ENCODE measurements around the gene DUSP22. TPM values are rescaled to one million over a fixed set of nuclear protein-coding genes. Genes with fewer than 3 reads are reported as not detected.

DUSP22 gene
- total RNA-seq, 1 experiment from 2014 or later, result 25.0 TPM

DNA sequence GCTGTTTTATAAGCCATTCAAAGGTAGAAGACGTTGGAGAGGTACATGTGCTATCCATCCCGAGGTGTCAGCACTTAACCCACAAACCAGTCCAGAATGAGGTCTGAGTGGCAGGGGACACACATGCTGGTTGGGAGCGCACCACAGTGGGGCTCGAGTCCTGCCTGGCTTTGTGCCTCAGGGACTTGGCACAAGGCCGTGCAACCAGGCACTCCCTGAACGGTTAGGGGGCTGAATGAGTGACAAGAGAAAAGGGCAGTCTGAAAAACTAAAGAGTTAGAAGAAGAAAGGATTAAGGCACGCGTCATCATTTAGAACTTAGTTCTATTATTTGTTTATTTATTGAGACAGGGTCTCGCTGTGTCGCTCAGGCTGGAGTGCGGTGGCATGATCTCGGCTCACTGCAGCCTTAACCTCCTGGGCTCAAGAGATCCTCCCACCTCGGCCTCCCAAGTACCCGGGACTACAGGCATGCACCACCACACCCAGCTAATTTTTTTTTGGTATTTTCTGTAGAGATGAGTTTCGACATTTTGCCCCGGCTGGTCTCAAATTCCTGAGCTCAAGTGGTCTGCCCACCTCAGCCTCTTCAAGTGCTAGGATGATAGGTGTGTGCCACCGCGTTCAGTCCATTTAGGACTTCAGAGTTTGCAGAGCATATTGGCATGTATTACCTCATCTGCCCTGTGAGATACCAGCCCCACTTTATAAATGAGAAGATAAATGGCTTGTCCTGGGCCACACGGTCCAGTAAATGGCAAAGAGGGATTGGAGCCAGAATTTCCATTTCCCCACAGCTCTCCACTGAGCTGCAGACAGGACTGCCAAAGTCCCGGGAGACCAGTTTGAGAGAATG, 51.9 kb downstream of the DUSP22 start:
- Histone ChIP-seq H2BK20ac (ENCODE audit: low read depth, low read length, poor library complexity, severe bottlenecking) (no peak overlapping the region), H3K23me2 (ENCODE audit: insufficient read length, low read depth, low read length, poor library complexity, severe bottlenecking) (no peaks in the 10 kb centered on the region), H3K9me3 (ENCODE audit: control insufficient read depth, low read depth, low read length) (peaks cover 90% of the 10 kb centered on the region), H3K9ac (ENCODE audit: extremely low read depth, insufficient read length, low read length) (no peak overlapping the region), H2BK5ac (ENCODE audit: insufficient read length, low read length) (no peak overlapping the region), H2AK5ac (ENCODE audit: insufficient read length, low read length) (no peak overlapping the region), H3K79me1 (ENCODE audit: insufficient read depth, low read depth, low read length, poor library complexity, severe bottlenecking) (no peaks in the 10 kb centered on the region), H4K8ac (replicated peaks; ENCODE audit: insufficient read length, low read depth, low read length) (no peak overlapping the region), H4K91ac (ENCODE audit: insufficient read length, low read depth, low read length) (no peak overlapping the region), H2AFZ (ENCODE audit: low read length) (no peak overlapping the region), H3K27ac (ENCODE audit: insufficient read length, low read depth, low read length) (no peak overlapping the region), H4K20me1 (ENCODE audit: control insufficient read depth, insufficient read depth, insufficient read length) (no peaks in the 10 kb centered on the region), H3K4me2 (ENCODE audit: insufficient read depth, insufficient read length, low read length) (no peak overlapping the region), H3K27me3 (ENCODE audit: insufficient read depth, low read length) (no peaks in the 10 kb centered on the region), H3K23ac (ENCODE audit: insufficient read length, low read depth, low read length) (no peak overlapping the region), H2BK15ac (ENCODE audit: low read depth, low read length) (no peak overlapping the region), H4K5ac (ENCODE audit: insufficient read length, low read depth, low read length) (no peak overlapping the region), H3K4ac (ENCODE audit: low read depth, low read length) (no peak overlapping the region), H2BK120ac (ENCODE audit: low read depth, low read length, poor library complexity, severe bottlenecking) (no peak overlapping the region), H3K18ac (ENCODE audit: insufficient read length, low read depth, low read length) (no peak overlapping the region), H3T11ph (ENCODE audit: low read length) (no peak overlapping the region), H3K56ac (ENCODE audit: insufficient read length, low read depth, low read length) (no peak overlapping the region), H3K14ac (ENCODE audit: insufficient read depth, low read length) (no peak overlapping the region), H2BK12ac (ENCODE audit: insufficient read length, low read depth, low read length) (no peak overlapping the region), H3K79me2 (ENCODE audit: insufficient read depth, low read length) (no peaks in the 10 kb centered on the region), H3K4me1 (ENCODE audit: insufficient read depth, low read length) (no peaks in the 10 kb centered on the region)
- TF ChIP-seq, protein P1, sequence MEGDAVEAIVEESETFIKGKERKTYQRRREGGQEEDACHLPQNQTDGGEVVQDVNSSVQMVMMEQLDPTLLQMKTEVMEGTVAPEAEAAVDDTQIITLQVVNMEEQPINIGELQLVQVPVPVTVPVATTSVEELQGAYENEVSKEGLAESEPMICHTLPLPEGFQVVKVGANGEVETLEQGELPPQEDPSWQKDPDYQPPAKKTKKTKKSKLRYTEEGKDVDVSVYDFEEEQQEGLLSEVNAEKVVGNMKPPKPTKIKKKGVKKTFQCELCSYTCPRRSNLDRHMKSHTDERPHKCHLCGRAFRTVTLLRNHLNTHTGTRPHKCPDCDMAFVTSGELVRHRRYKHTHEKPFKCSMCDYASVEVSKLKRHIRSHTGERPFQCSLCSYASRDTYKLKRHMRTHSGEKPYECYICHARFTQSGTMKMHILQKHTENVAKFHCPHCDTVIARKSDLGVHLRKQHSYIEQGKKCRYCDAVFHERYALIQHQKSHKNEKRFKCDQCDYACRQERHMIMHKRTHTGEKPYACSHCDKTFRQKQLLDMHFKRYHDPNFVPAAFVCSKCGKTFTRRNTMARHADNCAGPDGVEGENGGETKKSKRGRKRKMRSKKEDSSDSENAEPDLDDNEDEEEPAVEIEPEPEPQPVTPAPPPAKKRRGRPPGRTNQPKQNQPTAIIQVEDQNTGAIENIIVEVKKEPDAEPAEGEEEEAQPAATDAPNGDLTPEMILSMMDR (conservative IDR thresholded peaks at IDR 0.05), result no peak
- H3K27me3 Mint-ChIP-seq (ENCODE audit: low read depth), result peaks cover 2% of the 10 kb centered on the region
- H3K4me1 Mint-ChIP-seq, result no peaks in the 10 kb centered on the region
- H3K36me3 Mint-ChIP-seq (ENCODE audit: insufficient read depth in 1 of 3, low read depth in 3 of 3), result peaks cover 14 to 60% (median 25%) of the 10 kb centered on the region in 3 experiments
- no peak overlapping the region for H3K4me3 Mint-ChIP-seq
- H3K9me3 Mint-ChIP-seq, result peaks cover 91 to 94% of the 10 kb centered on the region in 2 experiments
- DNase-seq, result no peak
- H3K27ac Mint-ChIP-seq, result no peak overlapping the region; a peak in 1 of 7 replicates
- no CpG with 5 or more reads among the region's 20 CpGs for WGBS (ENCODE audit: extremely low coverage, insufficient read length, low lambda C conversion rate)

Measured in H9 (cell line).